Measurements from ENCODE around the gene KNSTRN. TPM values are rescaled to one million over a fixed set of nuclear protein-coding genes. Genes with fewer than 3 reads are reported as not detected.

Gene KNSTRN
- total and polyA plus RNA-seq, 2 of the 4 experiments (the other 2 are of a cell fraction): 33.1 to 73.5 TPM

DNA sequence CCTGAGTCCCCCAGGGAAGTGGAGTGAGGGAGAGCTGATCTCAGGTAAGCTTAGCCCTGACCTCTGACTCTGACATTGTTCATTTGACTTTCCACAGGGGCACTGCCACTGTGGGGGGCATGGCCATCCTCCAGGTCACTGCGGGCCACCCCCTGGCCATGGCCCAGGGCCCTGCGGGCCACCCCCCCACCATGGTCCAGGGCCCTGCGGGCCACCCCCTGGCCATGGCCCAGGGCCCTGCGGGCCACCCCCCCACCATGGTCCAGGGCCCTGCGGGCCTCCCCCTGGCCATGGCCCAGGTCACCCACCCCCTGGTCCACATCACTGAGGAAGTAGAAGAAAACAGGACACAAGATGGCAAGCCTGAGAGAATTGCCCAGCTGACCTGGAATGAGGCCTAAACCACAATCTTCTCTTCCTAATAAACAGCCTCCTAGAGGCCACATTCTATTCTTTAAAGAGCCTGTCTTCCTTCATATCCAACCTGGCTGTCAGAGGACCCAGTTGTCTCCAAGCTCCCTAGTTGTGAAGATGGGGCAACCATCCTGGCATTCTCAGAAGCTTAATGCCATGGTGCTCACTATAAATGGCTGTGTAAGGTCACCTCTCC lies 26.4 kb upstream of the KNSTRN start:
- Histone ChIP-seq H2BK20ac (ENCODE audit: low read depth, low read length) (no peak overlapping the region), H2AK9ac (replicated peaks; ENCODE audit: low read depth, low read length, poor library complexity) (no peak overlapping the region), H2AK5ac (ENCODE audit: low read depth, low read length) (no peak overlapping the region), H3K79me1 (ENCODE audit: low read depth in 1 of 2, low read length in 2 of 2) (no peaks in the 10 kb centered on the region), H3K23ac (ENCODE audit: low read depth, low read length) (no peak overlapping the region), H3K4me2 (ENCODE audit: low read depth, low read length) (no peak overlapping the region), H2BK5ac (ENCODE audit: low read depth, low read length, poor library complexity, severe bottlenecking) (no peak overlapping the region), H2AFZ (replicated peaks; ENCODE audit: low read length, poor library complexity) (no peak overlapping the region), H3K14ac (replicated peaks; ENCODE audit: low read depth, low read length) (no peak overlapping the region), H3K9ac (ENCODE audit: low read depth, low read length) (no peak overlapping the region), H3K27ac (ENCODE audit: insufficient read depth, low read length) (no peak overlapping the region), H3K36me3 (ENCODE audit: control insufficient read depth, insufficient read depth, low read length) (no peaks in the 10 kb centered on the region), H3K27me3 (ENCODE audit: control insufficient read depth, insufficient read depth, low read length) (peaks cover 28% of the 10 kb centered on the region), H3K9me1 (ENCODE audit: insufficient read depth, low read length) (no peaks in the 10 kb centered on the region), H4K91ac (ENCODE audit: insufficient read depth, low read depth, low read length) (no peak overlapping the region), H4K20me1 (ENCODE audit: insufficient read depth, low read length) (no peaks in the 10 kb centered on the region), H3K9me3 (ENCODE audit: control insufficient read depth, insufficient read depth, low read length) (no peaks in the 10 kb centered on the region), H3K4me3 (ENCODE audit: insufficient read depth, low read depth, low read length) (no peak overlapping the region), H3K56ac (ENCODE audit: extremely low read depth, insufficient read depth, low read length) (no peak overlapping the region), H2BK120ac (ENCODE audit: low read depth, low read length) (no peak overlapping the region), H3K4me1 (ENCODE audit: control insufficient read depth, insufficient read depth, low read length) (peaks cover 6% of the 10 kb centered on the region; the same call in 1 of the 2 replicates), H3K18ac (ENCODE audit: low read depth, low read length) (no peak overlapping the region), H3K4ac (ENCODE audit: low read depth, low read length) (no peak overlapping the region), H2BK15ac (ENCODE audit: low read depth, low read length) (no peak overlapping the region), H4K5ac (ENCODE audit: low read depth, low read length) (no peak overlapping the region), H4K8ac (ENCODE audit: low read depth in 2 of 2, low read length in 2 of 2) (no peak overlapping the region)
- intact Hi-C loops (cut with micrococcal nuclease) (no loop called here), dilution Hi-C loops (cut with HindIII; ENCODE audit: low sequenced_read_pairs, unreplicated experiment) (no loop called here), in situ Hi-C loops (cut with MboI; ENCODE audit: low sequenced_read_pairs) (no loop called here)
- CTCF ChIA-PET: interaction anchor here (0.7 to 4.2 kb wide), 2 partner anchors 12 to 28 kb away, joined by 3 to 15 read pairs; no protein-coding TSS in a partner anchor
- ATAC-seq (ENCODE audit: low read depth): no peak
- TF ChIP-seq MAZ (IDR thresholded peaks at IDR 0.05; ENCODE audit: borderline replicate concordance, low read depth, low read length) (no peak), MAFK (IDR thresholded peaks at IDR 0.05; ENCODE audit: low read depth, low read length) (no peak), SMC3 (IDR thresholded peaks at IDR 0.05; ENCODE audit: low read depth, low read length) (no peak), CHD1 (IDR thresholded peaks at IDR 0.05; ENCODE audit: low read depth, low read length) (no peak), NFE2L2 (IDR thresholded peaks at IDR 0.05; ENCODE audit: low read depth, low read length) (no peak), BHLHE40 (IDR thresholded peaks at IDR 0.05; ENCODE audit: low read depth, low read length) (no peak)
- TF ChIP-seq, protein P1, sequence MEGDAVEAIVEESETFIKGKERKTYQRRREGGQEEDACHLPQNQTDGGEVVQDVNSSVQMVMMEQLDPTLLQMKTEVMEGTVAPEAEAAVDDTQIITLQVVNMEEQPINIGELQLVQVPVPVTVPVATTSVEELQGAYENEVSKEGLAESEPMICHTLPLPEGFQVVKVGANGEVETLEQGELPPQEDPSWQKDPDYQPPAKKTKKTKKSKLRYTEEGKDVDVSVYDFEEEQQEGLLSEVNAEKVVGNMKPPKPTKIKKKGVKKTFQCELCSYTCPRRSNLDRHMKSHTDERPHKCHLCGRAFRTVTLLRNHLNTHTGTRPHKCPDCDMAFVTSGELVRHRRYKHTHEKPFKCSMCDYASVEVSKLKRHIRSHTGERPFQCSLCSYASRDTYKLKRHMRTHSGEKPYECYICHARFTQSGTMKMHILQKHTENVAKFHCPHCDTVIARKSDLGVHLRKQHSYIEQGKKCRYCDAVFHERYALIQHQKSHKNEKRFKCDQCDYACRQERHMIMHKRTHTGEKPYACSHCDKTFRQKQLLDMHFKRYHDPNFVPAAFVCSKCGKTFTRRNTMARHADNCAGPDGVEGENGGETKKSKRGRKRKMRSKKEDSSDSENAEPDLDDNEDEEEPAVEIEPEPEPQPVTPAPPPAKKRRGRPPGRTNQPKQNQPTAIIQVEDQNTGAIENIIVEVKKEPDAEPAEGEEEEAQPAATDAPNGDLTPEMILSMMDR (conservative IDR thresholded peaks at IDR 0.05; ENCODE audit: low read depth, low read length): no peak
- BruUV-seq (replicated peaks): no TSS peak
- DNase-seq: no peak
- no CpG with 5 or more reads among the region's 5 CpGs for WGBS, 2 experiments (ENCODE audit: extremely low coverage in 2 of 2, insufficient read length in 1 of 2)
- POLR2A ChIA-PET (ENCODE audit: unreplicated experiment): interaction anchor here (0.6 to 0.8 kb wide), 2 partner anchors 12 to 17 kb away, joined by 3 to 5 read pairs; no protein-coding TSS in a partner anchor
